COLO668 (cell line): ENCODE data around the gene CNTN4.

Source experiments
- DNase-seq: peaks from one replicate; lab custom pipeline; 2025; ENCODE audit not compliant: unreplicated experiment; lab: John Stamatoyannopoulos, UW

Gene CNTN4

DNA sequence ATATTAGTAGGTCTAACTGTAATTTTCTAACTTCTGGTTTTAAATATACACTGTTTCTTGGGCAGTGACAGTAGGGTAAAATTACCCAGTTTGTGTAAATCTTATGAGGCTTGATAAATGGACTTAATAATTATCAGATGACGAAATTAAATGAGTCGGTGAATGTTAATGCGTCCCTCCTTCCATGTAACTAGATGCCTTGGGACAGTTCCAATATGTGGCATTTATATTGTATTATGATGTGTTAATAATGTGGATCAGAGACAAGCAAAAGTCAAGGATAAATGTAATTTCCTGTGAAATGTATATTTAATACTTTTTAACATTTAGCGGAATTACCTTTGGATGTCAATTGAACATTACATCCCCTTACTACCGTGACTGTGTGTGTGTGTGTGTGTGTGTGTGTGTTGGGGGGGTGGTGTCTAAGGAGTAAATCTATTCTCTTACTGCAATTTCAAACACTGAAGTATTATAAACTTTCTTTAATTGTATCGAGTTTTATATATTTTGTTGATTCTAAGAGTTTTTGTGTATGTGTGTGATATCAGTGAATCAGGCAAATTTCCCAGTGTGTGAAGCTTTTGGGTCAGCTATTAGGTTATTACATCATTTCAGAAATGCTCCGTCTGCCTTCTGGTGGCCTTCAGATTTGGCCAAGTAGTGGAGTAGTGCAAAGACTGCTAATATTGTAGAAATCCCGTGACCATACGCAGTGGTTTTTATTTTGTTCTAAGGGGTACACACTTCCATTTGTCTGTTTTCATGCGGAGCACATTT is 50.1 kb downstream of the CNTN4 start:
- no peak for DNase-seq

DNA sequence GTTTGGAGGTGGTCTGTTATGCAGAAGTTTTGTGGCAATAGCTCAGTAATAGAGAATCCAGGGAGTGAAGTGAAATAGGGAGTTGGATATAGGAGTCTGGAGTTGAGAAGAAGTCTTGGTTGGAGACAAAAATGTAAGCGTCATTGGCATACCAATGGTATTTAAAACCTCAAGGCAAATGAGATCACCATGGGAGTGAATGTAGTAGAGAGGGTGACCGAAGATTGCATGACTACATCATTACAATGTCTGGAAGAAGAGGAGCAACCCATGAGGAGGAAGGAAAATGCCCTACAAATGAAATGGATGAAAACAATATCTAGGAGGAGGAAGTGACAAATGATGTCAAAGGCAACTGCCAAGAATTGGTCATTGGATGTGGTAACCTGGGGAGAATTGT is 54.4 kb downstream of the CNTN4 start:
- no peak for DNase-seq

DNA sequence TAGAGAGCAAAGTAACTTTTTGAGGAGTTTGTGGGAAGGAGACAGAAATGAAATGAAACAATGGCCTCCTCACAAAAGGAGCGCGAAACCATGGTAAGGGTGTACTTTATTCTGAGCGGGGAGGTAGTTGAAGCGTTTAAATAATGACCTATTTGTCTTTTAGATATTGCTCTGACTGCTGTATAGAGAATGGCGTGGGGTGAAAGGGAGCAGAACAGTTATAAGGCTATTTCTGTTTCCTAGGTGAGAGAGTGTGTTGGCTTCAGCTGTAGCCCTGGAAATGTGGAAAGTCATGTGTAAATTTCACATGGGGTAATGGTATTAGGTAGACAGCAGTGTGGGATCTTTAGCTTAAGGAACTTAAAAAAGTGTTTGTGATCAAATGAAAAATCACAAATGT is 54.9 kb downstream of the CNTN4 start:
- no peak for DNase-seq

DNA sequence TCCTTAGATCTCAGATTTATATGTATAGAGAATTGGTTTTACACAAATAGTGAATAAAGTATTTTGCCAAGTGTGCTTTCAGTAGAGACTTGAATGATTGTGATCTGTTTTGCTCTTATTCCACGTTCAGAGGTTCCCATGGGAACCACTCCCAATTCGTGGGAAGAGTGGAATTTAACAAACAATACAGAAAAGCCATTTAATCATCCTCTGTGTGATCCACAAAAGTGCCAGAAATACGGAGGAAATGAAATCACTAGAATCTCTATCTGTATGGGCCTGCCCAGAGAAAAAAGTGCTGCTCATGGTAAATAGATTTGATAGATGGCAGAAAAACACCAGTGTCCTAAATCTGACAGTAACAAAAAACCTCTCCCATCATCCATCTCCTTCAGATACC is 56.0 kb downstream of the CNTN4 start:
- DNase-seq = no peak

DNA sequence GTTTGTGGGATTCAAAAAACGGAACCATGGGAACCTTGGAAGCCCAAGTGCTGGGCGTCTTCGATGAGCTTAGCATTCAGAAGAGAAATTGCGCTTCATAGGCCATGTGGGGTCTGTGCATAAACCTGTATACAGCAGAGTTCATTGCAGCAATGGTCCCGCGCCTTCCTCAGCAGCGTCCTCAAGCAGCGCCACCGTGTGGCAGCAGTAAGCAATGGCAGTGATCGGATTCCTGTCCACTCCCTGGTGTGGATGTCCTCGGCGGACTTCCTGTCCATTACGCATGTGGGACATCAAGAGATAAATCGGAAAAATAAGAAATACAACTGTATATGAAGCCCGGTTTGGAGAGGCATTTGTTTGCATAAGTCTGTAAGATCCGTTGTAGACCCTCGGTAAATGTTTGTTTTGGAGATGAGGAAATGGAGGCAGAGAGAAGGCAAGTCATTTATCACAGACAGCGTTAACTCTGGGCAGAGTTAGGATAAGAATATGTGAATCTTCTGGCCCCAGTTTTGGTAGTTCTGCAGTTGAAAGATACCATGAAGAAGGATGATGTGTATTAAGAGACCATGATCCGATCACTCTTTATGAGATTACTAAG is 57.7 kb downstream of the CNTN4 start:
- DNase-seq = peak; percentile 2

DNA sequence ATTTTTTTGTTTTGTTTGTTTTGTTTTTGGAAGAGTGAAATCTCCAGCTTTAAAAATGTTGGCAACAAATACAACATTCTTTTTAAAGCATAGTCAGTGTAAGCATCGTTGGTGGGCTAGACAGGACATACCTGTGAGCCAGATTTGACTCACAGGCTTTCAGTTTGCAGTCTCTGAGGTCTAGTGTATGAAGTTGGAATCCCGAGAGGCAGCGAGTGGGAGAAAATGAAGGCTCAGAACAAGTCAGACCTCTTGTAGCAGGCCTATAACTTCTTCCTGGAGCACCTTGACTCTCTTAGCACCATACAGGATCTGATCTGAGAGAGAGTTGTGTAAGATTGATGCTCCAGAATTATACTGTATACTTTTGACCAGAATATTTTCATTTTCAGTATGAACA is 60.2 kb downstream of the CNTN4 start:
- no peak for DNase-seq

DNA sequence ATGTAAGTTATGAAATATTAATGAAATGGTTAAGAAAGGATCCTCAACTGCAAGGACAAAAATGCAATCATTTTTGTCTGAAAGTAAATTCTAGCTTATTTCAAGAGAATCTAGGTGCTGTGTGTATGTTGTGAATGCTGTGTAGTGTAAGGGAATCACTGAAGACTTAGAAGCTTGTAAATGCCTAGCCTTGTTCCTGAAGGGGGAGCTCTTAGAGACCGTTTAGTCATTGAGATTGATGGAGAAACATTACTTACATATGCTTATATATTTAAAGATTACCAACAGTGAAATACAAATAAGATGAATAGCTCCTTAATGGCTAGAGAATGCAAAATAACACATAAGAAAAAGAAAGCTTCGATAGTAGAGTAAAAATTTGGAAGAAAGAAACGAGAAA is 67.9 kb downstream of the CNTN4 start:
- DNase-seq = no peak

DNA sequence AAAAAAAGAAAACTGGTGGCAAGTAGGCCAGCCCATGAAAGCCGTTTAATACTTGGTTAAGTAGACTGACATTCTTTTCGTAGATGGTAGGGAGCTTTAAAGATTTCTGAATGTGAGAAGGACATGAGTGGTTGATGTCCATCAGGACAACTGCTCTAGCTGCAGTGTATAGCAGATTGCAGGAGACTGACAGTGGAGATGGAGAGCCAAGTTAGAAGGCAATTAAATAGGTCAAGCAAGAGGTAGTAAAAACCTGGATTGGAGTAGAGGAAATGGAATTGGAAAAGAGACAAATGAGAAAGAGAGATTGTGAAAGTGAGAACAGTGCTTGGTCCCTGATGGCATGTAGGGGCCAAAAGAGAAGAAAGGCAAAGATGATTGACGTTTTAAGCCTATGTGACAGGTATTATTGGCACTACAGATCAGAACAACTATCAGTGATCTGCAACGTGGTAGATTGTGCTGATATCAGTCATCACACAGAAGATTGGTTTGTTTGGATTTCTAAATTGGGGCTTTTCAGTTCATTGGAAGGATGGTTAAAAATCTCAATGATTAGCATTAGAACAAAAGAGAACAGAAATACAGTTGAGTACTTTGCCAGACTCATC is 74.0 kb downstream of the CNTN4 start:
- no peak for DNase-seq

DNA sequence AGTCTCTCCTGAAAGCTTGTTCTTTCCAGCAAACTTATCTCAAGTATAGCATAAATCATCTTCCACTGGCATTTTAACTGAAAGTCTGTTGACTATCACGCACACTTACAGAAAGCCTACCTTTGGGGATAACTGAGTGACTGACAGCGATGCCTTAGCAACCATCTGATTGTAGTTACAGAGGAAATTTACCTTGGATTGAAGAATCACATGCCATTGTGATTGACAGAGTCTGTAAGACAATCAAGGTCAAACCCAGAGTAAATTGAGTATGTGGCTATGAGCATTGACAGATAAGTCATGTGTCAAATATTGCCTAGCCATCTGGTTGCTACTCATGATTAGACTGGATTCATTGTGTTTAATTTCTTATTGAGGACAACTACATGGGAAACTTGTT is 82.0 kb downstream of the CNTN4 start:
- no peak for DNase-seq

DNA sequence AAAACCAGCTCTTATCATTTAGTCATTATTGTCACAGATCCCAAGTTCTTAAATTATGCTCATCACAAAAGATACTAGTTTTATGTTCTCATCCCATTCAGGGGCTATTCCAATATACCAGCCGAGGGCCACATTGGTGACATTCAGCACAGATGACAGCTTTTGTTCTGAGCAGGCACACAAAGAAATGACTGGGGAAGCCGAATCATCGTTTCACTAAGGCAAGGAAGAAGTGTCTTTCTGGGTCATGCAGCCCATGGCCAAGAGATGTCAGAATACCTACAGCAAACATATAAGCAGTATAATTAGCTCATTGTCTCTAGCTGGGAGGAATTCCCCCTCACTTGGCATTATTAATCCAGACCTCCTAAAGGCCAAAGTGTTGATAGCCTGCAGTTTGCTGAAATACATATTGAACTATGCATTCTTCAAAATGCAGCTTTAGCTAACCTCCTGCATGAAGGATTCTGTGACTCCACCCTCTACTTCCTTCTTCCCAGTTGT is 100.2 kb downstream of the CNTN4 start:
- no peak for DNase-seq

DNA sequence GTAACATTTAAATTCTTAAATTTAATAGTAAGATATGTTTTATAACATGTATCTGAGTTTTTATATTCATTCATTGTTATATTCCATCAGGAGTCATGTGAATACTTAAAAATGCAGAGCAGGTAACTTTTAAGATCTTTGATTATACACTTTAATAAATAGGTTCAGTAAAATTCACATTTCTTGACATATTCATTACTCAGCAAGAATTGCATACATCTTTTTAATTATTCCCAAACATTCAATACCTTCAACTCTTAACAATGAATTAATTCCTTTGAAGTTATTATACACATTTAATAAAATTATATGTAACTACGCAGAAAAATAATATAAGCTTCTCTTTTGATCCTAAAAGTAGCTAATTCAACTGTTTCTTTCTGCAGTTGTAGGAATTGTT is 105.4 kb downstream of the CNTN4 start:
- no peak for DNase-seq

DNA sequence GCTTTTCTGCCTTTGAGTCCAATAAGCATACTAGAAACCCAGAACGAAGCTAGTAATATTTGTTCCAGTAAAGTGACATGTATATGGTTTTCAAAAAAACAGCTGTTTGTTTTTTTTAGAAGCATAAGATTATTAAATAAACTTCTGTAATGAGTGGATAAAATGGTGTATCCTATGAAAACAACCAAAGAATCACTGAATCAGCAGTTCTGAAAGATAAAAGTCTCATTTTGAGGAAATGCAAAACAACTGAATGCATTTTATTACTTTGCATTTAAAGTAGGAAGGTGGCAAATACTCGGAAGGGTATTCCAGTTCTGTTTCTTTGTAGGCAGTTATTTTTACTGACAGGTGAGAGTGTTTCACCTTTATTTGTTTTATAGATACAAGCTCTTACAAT is 107.0 kb downstream of the CNTN4 start:
- no peak for DNase-seq

DNA sequence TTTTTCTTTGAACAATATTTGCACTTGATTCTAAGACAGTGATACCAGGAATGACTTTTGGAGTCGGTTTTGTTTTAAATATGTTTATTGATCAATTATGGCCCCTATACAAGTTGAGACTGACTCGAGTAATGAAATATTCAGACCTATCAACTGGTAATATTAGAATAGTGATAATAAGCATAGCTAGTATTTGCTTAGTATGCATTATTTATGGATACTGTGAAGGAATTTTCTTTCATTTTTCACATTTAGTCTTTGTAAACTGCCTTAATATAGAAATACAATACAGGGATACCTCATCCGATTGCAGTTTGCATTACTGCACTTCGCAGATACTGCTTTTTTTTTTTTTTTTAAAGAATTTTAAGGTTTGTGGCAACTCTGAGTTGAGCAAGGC is 107.9 kb downstream of the CNTN4 start:
- no peak for DNase-seq

DNA sequence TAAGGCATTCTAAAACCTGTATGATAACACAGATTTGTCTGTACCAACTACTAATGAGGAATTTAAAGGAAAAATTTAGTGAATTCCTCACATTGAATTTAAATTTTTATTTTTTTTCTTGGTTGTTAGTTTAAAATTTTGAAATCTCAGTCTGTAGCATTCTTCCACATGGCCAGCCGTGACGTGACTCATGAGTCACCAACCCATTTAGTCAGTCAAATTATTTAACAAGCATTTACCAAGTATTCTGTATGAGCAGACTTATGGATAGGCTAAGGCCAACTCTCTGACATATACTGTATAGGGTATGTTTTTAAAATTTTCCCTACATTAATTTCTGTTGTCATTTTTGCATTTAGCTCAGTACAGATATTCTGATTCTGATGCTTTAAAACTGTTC is 112.9 kb downstream of the CNTN4 start:
- DNase-seq = no peak

DNA sequence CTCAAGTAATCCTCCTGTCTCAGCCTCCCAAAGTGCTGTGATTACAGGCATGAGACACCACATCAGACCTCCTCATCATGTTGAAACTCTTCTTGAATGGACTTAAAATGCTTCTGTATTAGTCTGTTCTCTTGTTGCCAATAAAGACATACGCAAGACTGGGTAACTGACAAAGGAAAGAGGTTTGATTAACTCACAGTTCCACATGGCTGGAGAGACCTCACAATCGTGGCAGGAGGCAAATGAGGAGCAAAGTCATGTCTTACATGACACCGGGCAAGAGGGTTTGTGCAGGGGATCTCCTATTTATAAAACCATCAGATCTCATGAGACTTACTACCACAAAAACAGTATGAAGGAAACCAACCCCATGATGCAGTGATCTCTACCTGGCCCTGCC is 113.5 kb downstream of the CNTN4 start:
- no peak for DNase-seq

DNA sequence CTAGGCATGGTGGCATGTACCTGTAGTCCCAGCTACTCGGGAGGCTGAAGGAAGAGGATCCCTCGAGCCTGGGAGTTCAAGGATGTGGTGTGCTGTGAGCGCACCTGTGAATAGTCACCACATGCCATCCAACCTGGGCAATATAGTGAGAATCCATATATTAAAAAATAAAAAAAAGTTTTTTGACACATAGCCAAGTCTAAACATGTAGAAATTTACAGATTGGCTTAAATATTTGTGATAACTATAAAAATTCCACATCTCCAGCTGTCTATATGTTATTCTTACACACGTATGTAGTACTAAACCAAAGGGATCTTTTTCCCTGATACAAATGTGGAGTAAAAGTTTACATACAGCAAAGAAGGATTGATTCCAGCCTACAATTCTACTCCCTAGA is 119.7 kb downstream of the CNTN4 start:
- DNase-seq = no peak

DNA sequence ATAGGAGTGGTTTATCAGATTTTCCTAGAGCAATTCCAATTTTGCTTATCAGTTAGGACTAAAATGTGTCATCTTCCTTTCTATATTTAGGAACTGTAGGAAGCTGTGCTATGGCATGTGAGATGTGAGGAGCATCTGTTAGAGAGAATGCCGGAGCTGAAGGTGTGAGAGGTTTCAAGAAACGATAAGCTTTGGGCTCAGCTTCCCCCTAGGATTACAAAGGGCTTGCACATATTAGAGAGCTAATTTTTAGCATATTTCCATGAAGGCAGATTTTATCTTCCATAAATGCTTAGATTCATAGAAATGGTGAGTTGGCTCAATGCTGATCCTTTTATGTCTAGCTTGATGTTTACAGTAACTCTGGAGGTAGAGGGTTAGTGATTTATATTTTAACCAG is 120.2 kb downstream of the CNTN4 start:
- DNase-seq = no peak

DNA sequence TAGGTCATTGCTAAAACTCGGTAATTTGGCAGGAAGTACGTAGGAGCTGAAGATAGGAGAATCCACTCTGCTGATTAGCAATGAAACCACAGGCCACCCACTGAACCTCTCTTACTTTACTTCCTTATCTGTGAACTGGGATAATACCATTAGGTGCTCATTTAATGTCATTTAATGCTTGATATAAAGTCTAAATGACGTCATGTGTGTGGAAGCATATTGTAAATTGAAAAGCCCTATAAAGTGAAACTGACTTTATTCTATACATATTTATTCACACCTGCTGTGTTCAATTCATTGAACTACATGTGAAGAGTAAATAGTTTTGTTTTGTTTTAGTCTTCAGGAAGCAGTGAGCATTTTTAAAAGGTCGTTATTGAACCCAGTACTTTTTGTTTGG is 137.5 kb downstream of the CNTN4 start:
- no peak for DNase-seq

DNA sequence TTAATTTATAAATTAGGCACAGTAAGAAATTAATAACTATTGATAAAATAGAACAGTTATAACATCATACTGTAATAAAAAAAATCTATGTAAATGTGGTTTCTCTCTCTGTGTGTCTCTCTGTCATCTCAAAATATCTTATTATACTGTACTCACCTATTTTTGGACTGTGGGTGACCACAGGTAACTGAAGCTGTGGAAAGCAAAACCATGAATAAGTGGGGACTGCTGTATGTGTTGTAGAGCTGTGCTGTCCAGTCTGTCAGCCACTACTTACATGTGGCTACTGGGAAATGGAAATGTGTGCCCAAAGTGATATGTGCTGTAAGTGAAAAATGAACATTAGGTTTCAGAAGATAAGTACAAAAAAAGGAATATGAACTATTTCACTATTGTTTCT is 145.5 kb downstream of the CNTN4 start:
- no peak for DNase-seq

DNA sequence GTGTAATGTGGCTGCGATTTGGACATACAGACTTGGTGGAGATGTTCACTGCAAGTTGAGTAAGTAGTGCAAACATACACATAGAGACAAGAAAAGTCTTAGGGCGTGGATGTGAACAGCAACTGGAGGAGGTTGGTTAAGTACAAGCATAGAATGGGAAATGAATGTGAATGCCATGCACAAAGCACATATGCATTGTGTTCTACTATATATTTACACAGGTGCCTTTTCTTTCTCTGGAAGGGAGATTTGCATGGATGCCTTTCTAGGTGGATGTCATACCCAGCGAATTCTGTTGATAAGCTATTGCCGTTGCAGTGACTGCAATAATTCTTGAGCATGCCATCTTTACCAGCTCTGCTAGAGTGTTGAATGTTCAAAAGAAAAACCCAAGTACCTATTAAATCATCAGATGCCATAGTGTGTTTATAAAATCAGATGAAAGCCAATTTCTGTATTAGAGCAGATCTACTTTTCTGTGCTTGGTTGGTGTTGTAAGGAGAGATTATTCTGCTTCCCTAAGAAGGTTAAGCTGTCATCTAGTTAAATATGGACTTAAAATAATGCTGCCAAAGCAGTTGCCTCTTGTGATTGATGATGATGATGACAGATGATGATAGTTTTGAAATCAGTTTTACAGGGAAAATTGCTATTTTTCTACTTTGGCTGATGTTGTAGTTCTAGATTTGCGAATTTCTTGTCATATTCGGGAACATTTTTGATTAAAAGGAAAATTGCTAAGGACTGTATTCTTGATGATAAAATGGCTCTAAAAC is 148.4 kb downstream of the CNTN4 start:
- peak; percentile 33 for DNase-seq

DNA sequence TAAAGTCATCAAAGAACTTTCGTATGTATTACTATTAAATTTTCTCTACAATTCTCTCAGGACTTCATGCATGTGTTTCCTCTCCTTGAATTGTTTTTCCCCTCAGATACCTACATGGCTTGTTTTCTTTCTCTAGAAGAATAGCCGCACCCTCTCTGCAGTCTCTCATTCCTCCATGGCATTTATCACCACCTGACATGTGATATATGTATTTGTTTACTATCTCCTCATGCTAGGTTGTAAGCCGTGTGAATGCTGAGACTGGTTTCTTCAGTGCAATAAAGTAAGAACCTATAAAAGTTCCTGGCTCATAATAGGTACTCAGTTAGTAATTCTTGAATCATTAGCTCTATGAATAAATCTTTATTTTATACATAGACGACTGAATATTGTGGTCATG is 149.2 kb downstream of the CNTN4 start:
- peak; percentile 1 for DNase-seq

DNA sequence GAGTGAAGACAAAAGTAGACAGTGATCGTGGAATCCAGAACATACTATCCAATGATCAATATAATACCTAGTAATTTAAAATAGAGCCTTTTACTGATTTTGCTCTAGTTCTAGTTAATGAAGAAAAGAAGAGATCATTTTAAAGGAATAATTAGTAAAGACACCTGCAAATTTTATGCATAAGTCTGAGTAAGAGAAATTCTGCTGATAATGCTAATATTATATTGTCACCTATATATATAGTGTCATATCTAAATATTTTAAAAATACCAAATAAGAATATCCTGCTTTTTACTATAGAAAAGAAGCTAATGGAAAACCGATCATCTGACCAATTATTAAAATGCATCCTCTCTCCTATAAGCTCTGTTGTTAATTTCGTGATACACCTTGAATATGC is 152.1 kb downstream of the CNTN4 start:
- DNase-seq = no peak
